IMR-90 (cell line): ENCODE results near the gene NDUFAF8. TPM values are rescaled to one million over a fixed set of nuclear protein-coding genes. Genes with fewer than 3 reads are reported as not detected.

ENCODE experiments used
- ATAC-seq: fragments of 200-7000 bp; cut with Tn5 transposase; 2 replicates; pipeline ENCODE4 v1.9.1; 2020; ENCODE audit warnings: low read depth, mild to moderate bottlenecking, moderate library complexity
- BruUV-seq: library from RNA; stranded (reverse); fragments of 400-500 nt; replicated peaks from 2 replicates; lab custom pipeline; 2021; lab: Mats Ljungman, UMichigan
- CTCF ChIA-PET: fragments of 300-600 bp; formaldehyde crosslinking; extraction: SDS; loops from one replicate; lab custom pipeline; 2021; ENCODE audit warnings: antibody characterized with exemption; lab: Yijun Ruan, JAX
- POLR2A ChIA-PET: fragments of 300-600 bp; sonication (Branson Sonifier 250); formaldehyde crosslinking; loops from one replicate; lab custom pipeline; 2022; ENCODE audit warnings: antibody characterized with exemption; ENCODE audit not compliant: unreplicated experiment; lab: Charles Lee
- DNase-seq: peaks from one replicate; pipeline ENCODE4 v3.0.0; 2013
- H2AFZ ChIP-seq: replicated peaks from 2 replicates; pipeline ENCODE3; 2013; ENCODE audit warnings: low read length, mild to moderate bottlenecking; ENCODE audit not compliant: poor library complexity
- H2AK5ac ChIP-seq: 2 replicates; pipeline ENCODE4 v1.6.1; 2013; ENCODE audit warnings: low read depth, low read length, inconsistent platforms
- H2AK9ac ChIP-seq: replicated peaks from 2 replicates; pipeline ENCODE3; 2013; ENCODE audit warnings: mild to moderate bottlenecking, low read depth, low read length, moderate library complexity; ENCODE audit not compliant: poor library complexity
- H2BK120ac ChIP-seq: 2 replicates; pipeline ENCODE4 v1.6.1; 2013; ENCODE audit warnings: low read depth, low read length, inconsistent platforms
- H2BK15ac ChIP-seq: 3 replicates; pipeline ENCODE4 v1.6.1; 2013; ENCODE audit warnings: low read depth, low read length, inconsistent platforms
- H2BK20ac ChIP-seq: 2 replicates; pipeline ENCODE4 v1.6.1; 2013; ENCODE audit warnings: low read depth, mild to moderate bottlenecking, inconsistent platforms, low read length, moderate library complexity
- H2BK5ac ChIP-seq: 2 replicates; pipeline ENCODE4 v1.6.1; 2013; ENCODE audit warnings: mild to moderate bottlenecking, low read depth, low read length, inconsistent platforms; ENCODE audit not compliant: poor library complexity, severe bottlenecking
- H3K14ac ChIP-seq: replicated peaks from 2 replicates; pipeline ENCODE4 v1.6.1; 2013; ENCODE audit warnings: low read depth, low read length, inconsistent platforms
- H3K18ac ChIP-seq: 2 replicates; pipeline ENCODE4 v1.6.1; 2013; ENCODE audit warnings: low read depth, low read length, control low read depth
- H3K23ac ChIP-seq: 2 replicates; pipeline ENCODE4 v1.6.1; 2013; ENCODE audit warnings: low read depth, low read length, inconsistent platforms
- H3K27ac ChIP-seq: 2 replicates; pipeline ENCODE4 v1.5.1; 2013; ENCODE audit warnings: mild to moderate bottlenecking, control low read depth, low read length; ENCODE audit not compliant: insufficient read depth
- H3K27me3 ChIP-seq: 2 replicates; pipeline ENCODE4 v1.6.1; 2013; ENCODE audit warnings: low read length; ENCODE audit not compliant: control insufficient read depth, insufficient read depth
- H3K36me3 ChIP-seq: 2 replicates; pipeline ENCODE4 v1.6.1; 2013; ENCODE audit warnings: low read length, mixed read lengths; ENCODE audit not compliant: control insufficient read depth, insufficient read depth
- H3K4ac ChIP-seq: 2 replicates; pipeline ENCODE4 v1.6.1; 2013; ENCODE audit warnings: low read depth, low read length, inconsistent platforms
- H3K4me1 ChIP-seq: 2 replicates; pipeline ENCODE4 v1.6.1; 2013; ENCODE audit warnings: low read length, mixed read lengths; ENCODE audit not compliant: control insufficient read depth, insufficient read depth
- H3K4me2 ChIP-seq: 2 replicates; pipeline ENCODE4 v1.6.1; 2013; ENCODE audit warnings: low read depth, mild to moderate bottlenecking, control low read depth, low read length, moderate library complexity
- H3K4me3 ChIP-seq: 2 replicates; pipeline ENCODE4 v1.5.1; 2013; ENCODE audit warnings: low read depth, mild to moderate bottlenecking, control low read depth, low read length, moderate library complexity; ENCODE audit not compliant: insufficient read depth
- H3K56ac ChIP-seq: 2 replicates; pipeline ENCODE4 v1.6.1; 2013; ENCODE audit warnings: low read length, inconsistent platforms; ENCODE audit not compliant: insufficient read depth; ENCODE audit errors: extremely low read depth
- H3K79me1 ChIP-seq, 2 experiments: 2 replicates each; pipeline ENCODE4 v1.6.1; 2013; ENCODE audit warnings: low read length in 2 of 2, inconsistent platforms in 1 of 2, low read depth in 1 of 2
- H3K9ac ChIP-seq: 2 replicates; pipeline ENCODE4 v1.6.1; 2013; ENCODE audit warnings: low read depth, low read length, control low read depth
- H3K9me1 ChIP-seq: 2 replicates; pipeline ENCODE4 v1.6.1; 2013; ENCODE audit warnings: low read length, inconsistent platforms; ENCODE audit not compliant: insufficient read depth
- H3K9me3 ChIP-seq: 2 replicates; pipeline ENCODE4 v1.6.1; 2013; ENCODE audit warnings: low read length; ENCODE audit not compliant: control insufficient read depth, insufficient read depth
- H4K20me1 ChIP-seq: 2 replicates; pipeline ENCODE4 v1.6.1; 2013; ENCODE audit warnings: low read length, inconsistent platforms; ENCODE audit not compliant: insufficient read depth
- H4K5ac ChIP-seq: 2 replicates; pipeline ENCODE4 v1.6.1; 2013; ENCODE audit warnings: mild to moderate bottlenecking, low read depth, low read length, control low read depth
- H4K8ac ChIP-seq, 2 experiments: 2 replicates each; pipeline ENCODE4 v1.6.1; 2013; ENCODE audit warnings: low read depth in 2 of 2, low read length in 2 of 2, control low read depth in 1 of 2, inconsistent platforms in 1 of 2
- H4K91ac ChIP-seq: 2 replicates; pipeline ENCODE4 v1.6.1; 2013; ENCODE audit warnings: low read depth, low read length, inconsistent platforms; ENCODE audit not compliant: insufficient read depth
- CHD1 ChIP-seq: IDR thresholded peaks from 2 replicates; pipeline ENCODE4 v1.6.1; 2012; ENCODE audit warnings: low read depth, low read length, improper control_type of control experiment
- ELK1 ChIP-seq: fragments of 150-350 bp; IDR thresholded peaks from 2 replicates; pipeline ENCODE4 v1.6.1; 2016; ENCODE audit warnings: low read depth, mild to moderate bottlenecking, low read length, moderate library complexity, borderline replicate concordance
- FOS ChIP-seq: fragments of 150-350 bp; IDR thresholded peaks from 2 replicates; pipeline ENCODE4 v1.6.1; 2016; ENCODE audit warnings: low read depth, low read length
- MAFK ChIP-seq: IDR thresholded peaks from 2 replicates; pipeline ENCODE4 v1.6.1; 2012; ENCODE audit warnings: low read depth, low read length, improper control_type of control experiment
- POLR2A ChIP-seq: IDR thresholded peaks from 2 replicates; pipeline ENCODE4 v1.6.1; 2012; ENCODE audit warnings: mild to moderate bottlenecking, low read depth, low read length
- USF2 ChIP-seq: fragments of 150-350 bp; IDR thresholded peaks from 2 replicates; pipeline ENCODE4 v1.6.1; 2017; ENCODE audit warnings: mild to moderate bottlenecking, antibody characterized with exemption, low read length, low read depth
- whole genome bisulfite sequencing, 2 experiments: methylation state at CpG; one replicate each; pipeline versions ENCODE4 v1.1.5 to v1.1.7; 2013; ENCODE audit warnings: missing lambda C conversion rate in 2 of 2; ENCODE audit not compliant: insufficient read length in 1 of 2; ENCODE audit errors: extremely low coverage in 2 of 2; 5-methylcytosine and 5-hydroxymethylcytosine counted together
- dilution Hi-C: fragments of 300-500 bp; cut with HindIII; formaldehyde crosslinking; loops from one replicate; pipeline ENCODE4 v1.14.3; 2018; ENCODE audit warnings: low sequenced_read_pairs; ENCODE audit not compliant: unreplicated experiment
- in situ Hi-C: fragments of 300-500 bp; cut with MboI; formaldehyde crosslinking; loops from 3 replicates; pipeline ENCODE4 v1.14.3; 2019; ENCODE audit warnings: low sequenced_read_pairs, inconsistent platforms, mixed read lengths
- intact Hi-C: fragments of 100-400 bp; cut with micrococcal nuclease; formaldehyde crosslinking; loops from 2 replicates; pipeline ENCODE4 v1.10.0; 2022
- polyA plus RNA-seq, 3 experiments: library from polyadenylated mRNA; depleted of rRNA; stranded (reverse); fragments of >200 nt; gene quantifications; 2 replicates each; pipeline ENCODE4 v1.2.3, GENCODE V29; 2012; ENCODE audit warnings: low replicate concordance in 1 of 3
- total RNA-seq: library from RNA; depleted of rRNA; stranded (reverse); fragments of >200 nt; gene quantifications from 2 replicates; pipeline ENCODE4 v1.2.3, GENCODE V29; 2012
- TF ChIP-seq, protein P1 (sequence below): conservative IDR thresholded peaks from 2 replicates; pipeline ENCODE4 v1.5.1; 2012; ENCODE audit warnings: mild to moderate bottlenecking, low read depth, low read length, improper control_type of control experiment

The NDUFAF8 gene
- total and polyA plus RNA-seq, 2 of the 4 experiments (the other 2 are of a cell fraction) = 11.1 to 65.0 TPM

GRCh38 chr17:81234506-81234855 lies 4.6 kb upstream of the NDUFAF8 start:
- Histone ChIP-seq H4K91ac (no peak overlapping the region), H3K9me1 (0 out of 2 replicates have a peak, but pooled peaks cover 5% of the 10 kb centered on the region), H2BK120ac (no peak overlapping the region), H2BK5ac (no peak overlapping the region), H2AFZ (no peak overlapping the region), H2BK15ac (no peak overlapping the region), H3K4me2 (no peak overlapping the region), H2AK5ac (no peak overlapping the region), H3K4me1 (peaks cover 8% of the 10 kb centered on the region), H3K27me3 (no peaks in the 10 kb centered on the region), H3K14ac (no peak overlapping the region), H3K9ac (no peak overlapping the region), H3K4ac (no peak overlapping the region), H3K27ac (no peak overlapping the region), H3K23ac (no peak overlapping the region), H4K8ac (no peak overlapping the region), H3K18ac (no peak overlapping the region), H3K79me1 (peaks cover 17 to 56% of the 10 kb centered on the region in 2 experiments), H3K4me3 (no peak overlapping the region), H3K9me3 (no peaks in the 10 kb centered on the region), H4K20me1 (peaks cover 39% of the 10 kb centered on the region), H2BK20ac (no peak overlapping the region), H4K5ac (no peak overlapping the region), H3K36me3 (peaks cover 32% of the 10 kb centered on the region), H3K56ac (no peak overlapping the region), H2AK9ac (no peak overlapping the region)
- BruUV-seq = no TSS peak
- in situ Hi-C loops = no loop called here
- dilution Hi-C loops = no loop called here
- ChIA-PET POLR2A (no interaction called here), CTCF (interaction anchor here (0.5 kb wide), 1 partner anchor 82 kb away, joined by 4 read pairs; no protein-coding TSS in a partner anchor)
- DNase-seq (no peak), ATAC-seq (no peak)
- intact Hi-C loops = no loop called here
- no peak for TF ChIP-seq MAFK
- no peak for TF ChIP-seq POLR2A
- no peak for TF ChIP-seq USF2
- no peak for TF ChIP-seq ELK1
- TF ChIP-seq, protein P1, sequence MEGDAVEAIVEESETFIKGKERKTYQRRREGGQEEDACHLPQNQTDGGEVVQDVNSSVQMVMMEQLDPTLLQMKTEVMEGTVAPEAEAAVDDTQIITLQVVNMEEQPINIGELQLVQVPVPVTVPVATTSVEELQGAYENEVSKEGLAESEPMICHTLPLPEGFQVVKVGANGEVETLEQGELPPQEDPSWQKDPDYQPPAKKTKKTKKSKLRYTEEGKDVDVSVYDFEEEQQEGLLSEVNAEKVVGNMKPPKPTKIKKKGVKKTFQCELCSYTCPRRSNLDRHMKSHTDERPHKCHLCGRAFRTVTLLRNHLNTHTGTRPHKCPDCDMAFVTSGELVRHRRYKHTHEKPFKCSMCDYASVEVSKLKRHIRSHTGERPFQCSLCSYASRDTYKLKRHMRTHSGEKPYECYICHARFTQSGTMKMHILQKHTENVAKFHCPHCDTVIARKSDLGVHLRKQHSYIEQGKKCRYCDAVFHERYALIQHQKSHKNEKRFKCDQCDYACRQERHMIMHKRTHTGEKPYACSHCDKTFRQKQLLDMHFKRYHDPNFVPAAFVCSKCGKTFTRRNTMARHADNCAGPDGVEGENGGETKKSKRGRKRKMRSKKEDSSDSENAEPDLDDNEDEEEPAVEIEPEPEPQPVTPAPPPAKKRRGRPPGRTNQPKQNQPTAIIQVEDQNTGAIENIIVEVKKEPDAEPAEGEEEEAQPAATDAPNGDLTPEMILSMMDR = no peak
- TF ChIP-seq CHD1 = no peak
- TF ChIP-seq FOS = no peak
- 85% methylated on average over 11 of the region's 13 CpGs; no CpG with 5 or more reads in 1 of the 2 experiments for WGBS, 2 experiments
